ENCODE measurements around the gene HOXA1.

The HOXA1 gene

DNA sequence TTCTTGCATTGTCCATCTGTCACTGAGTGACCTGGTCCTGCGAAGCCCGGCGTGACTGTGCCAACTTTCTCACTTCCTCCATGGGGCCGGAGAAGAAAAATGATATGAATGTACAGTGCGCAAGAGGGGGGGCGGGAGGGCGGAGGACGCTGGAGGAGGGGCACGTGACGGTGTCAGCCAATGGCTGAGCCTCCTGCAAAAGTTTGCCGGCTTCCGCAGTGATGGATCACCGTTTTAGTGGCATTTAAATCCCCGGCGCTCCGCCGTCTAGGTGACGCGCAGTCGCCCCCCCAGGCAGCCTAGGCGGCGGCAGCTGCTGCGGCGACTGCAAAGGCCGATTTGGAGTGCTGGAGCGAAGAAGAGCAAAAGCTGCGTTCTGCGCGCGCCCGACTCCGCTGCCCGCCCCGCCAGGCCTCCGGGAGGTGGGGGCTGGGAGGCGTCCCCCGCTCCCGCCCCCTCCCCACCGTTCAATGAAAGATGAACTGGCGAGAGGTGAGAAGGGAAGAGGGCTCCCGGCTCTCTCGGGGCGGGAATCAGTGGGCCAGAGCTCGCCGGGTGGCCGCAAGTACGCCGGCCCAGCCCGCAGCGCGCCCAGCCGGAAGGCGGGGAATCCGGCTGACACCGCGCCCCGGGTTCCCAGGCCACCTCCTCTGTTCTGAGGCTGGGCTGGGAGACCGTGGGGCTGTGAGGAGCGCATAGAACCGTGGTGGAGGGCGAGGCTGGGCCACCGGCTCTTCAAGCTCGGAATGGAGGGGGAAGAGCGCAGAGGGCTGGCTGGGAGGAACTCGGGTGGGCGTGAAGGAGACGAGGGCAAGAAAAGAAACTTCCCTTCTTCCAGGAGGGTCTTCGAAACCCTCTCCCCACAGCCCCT, at the start of gene HOXA1:
HOXA1 (minus strand) TSS at position 104 of the 871 bp plus-strand sequence; CDS start at position 16, 88 bp downstream.
- DNase-seq = peak; percentile 87

DNA sequence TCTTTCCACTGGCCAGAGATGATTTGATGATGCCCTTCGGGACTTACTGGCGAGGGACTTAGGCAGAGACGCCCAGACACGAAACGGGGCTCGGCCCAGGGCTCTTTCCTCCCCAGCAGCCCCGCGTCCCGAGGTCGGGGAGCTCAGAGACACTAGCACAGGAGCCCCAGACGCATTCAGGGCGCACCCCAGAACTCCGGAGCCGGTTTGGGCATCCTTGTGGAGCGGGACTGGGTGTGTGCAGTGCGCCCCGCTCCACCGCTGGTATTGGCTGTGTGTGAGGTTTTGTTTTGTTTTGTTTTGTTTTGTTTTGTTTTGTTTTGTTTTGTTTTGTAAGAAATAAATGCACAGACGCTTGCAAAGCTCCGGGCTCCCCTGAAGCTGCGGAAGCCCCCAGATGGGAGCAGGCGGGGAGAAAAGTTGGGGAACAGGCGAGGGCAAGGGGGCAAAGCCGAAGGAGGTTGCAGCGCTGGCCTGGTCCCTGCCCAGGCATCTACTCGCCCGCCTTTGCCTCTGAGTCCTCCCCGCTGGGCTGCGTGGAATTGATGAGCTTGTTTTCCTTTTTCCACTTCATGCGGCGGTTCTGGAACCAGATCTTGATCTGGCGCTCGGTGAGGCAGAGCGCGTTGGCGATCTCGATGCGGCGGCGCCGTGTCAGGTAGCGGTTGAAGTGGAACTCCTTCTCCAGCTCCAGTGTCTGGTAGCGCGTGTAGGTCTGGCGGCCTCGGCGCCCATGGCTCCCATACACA, 49.5 kb upstream of the HOXA1 start:
- no peak for DNase-seq

DNA sequence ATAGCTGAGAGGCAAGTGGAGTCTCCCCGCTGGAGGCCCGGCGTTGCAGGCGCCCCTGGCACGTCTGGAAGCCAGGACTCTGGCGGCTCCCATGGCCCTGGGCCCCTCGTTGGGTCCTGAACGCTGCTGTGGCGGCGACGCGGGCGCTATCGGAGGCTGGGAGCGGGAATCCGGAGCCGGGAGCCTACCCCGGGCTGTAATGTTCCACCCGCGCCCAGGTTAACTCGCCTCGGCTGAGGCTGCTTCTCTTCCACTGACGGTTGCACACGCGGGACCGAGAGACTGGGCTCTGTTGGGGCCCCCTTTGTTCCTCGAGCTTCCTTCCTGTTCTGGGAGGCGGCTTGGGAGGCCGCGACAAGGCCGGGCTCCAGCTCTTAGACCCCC, 49.0 kb upstream of the HOXA1 start:
- no peak for DNase-seq

DNA sequence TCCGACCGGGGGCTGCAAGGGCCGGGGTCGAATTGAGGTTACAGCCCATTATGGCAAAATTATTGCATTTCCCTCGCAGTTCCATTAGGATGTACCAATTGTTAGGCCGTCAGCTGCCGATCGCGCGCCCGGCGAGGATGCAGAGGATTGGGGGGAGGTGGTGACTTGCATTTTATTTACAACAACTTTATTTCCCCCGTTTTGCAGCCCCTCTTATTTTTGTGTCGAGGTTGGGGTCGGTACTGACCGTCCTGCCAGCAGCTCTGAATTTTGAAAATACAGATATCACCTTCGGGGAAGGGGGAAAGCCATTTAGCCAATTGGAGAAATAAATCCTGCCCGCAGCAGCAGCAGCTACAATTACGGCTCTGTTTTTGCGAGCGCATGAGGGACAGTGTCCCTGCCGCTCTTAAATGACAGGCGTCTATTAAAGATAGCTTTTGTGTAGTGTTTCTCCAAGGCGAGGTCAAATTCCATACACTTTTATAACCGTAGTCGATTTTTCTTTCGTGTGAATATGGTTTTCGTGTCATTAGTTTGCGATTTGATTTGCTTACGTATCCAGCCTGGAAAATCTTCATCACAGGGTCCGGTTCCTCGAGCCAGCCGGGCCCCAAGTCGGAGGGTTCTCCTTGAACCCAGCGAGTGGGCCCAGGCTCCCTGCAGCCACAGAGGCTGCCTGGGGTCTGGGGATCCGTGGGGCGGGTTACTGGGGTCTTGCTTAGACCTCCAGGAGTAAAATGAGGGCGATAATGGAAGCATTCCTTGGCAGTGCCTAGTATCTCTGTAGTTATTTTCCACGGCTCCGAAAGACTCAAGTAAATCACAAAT, 48.4 kb upstream of the HOXA1 start:
- DNase-seq = no peak

DNA sequence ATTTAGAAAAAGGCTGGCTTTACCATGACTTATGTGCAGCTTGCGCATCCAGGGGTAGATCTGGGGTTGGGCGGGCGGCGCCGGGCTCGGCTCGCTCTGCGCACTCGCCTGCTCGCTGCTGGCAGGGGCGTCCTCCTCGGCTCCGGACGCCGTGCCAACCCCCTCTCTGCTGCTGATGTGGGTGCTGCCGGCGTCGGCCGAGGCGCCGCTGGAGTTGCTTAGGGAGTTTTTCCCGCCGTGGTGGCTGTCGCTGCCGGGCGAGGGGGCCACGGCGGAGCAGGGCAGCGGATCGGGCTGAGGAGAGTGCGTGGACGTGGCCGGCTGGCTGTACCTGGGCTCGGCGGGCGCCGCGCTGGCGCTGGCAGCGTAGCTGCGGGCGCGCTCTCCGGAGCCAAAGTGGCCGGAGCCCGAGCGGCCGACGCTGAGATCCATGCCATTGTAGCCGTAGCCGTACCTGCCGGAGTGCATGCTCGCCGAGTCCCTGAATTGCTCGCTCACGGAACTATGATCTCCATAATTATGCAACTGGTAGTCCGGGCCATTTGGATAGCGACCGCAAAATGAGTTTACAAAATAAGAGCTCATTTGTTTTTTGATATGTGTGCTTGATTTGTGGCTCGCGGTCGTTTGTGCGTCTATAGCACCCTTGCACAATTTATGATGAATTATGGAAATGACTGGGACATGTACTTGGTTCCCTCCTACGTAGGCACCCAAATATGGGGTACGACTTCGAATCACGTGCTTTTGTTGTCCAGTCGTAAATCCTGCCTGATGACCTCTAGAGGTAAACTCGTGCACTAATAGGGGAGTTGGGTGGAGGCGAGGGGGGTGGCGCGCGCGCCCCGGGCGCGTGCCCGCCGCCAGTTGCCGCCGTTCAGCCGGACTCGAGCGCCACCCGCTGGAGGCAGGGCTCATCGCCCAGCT, 47.5 kb upstream of the HOXA1 start, which contains the start of gene HOXA5:
HOXA5 (minus strand) TSS at position 659 of the 927 bp plus-strand sequence; CDS start at position 585, 74 bp downstream.
- peak; percentile 74 for DNase-seq

DNA sequence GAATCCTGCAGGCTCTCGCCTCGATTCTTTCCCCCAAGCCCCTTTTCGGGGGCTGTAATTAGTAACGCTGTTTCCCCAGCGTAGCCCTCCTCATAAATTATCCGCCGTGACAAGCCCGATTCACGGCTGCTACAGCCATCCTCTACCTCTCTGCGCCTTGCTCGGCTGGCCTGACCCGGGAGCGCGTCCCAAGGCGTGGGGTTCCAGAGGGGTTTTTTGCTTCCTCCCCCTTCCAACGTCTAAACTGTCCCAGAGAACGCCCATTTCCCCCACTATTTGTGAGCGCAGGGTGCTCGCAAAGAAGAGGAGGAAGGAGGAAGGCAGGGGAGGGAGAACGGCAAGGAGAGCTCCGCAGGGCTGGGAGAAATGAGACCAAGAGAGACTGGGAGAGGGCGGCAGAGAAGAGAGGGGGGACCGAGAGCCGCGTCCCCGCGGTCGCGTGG, 46.8 kb upstream of the HOXA1 start:
- no peak for DNase-seq

DNA sequence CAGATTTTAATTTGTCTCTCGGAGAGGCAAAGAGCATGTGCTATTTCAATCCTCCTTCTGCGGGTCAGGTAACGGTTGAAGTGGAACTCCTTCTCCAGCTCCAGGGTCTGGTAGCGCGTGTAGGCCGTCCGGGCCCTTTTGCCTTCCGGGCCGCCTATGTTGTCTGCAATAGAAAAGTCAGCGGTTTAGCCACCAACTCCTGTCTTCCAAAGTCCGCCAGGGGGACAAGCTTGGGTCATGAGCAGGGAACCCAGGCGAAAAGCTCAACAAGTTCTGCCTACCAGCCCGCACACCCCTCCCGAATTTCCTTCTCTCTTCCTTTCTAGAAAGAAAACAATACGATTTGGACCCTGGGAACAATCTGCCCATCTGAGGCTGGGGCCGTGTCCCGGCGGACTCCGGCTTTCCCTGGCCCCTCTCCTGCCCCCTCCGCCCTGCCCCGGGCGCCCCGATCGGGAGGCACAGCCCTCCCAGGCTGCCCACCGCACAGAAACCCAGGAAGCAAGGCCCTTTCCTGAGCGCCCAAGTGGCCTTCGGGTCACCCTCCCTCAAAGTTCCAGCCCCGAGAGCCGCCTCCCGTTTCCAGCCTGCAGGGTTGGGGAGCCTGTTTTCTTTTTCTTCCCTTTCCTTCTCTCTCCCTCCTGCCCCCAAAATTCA, 46.3 kb upstream of the HOXA1 start:
- DNase-seq = no peak

DNA sequence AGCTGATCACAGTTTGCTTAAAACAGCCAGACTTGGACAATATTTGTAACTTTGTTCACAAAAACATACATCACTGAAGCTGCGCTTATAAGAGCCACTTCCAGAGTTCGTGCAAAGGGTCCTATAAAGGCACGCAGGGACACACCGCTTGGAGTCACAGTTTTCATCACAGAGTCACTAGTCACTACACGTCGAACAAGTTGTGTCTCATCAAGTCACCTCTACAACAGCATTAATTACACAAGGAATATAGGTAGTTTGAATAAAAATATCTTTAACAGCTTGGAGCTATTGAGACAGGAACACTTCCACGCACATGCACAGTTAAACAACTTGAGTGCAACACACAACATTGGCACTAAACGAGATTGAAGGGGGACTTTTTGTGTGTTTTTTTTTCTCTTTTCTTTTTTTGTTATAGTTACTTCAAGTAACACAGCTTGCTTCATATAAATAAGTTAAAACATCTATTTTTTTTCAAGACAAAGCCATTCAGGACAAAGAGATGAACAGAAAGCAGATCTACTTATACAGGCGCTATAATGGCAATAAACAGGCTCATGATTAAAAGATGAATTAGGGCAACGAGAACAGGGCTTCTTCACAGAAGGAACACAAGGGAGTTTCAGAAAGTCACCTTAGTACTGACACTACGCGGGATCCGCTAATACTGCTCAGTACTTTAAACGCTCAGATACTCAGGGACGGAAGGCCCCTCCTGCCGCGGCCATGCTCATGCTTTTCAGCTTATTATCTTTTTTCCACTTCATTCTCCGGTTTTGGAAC, 45.5 kb upstream of the HOXA1 start:
- DNase-seq = no peak

DNA sequence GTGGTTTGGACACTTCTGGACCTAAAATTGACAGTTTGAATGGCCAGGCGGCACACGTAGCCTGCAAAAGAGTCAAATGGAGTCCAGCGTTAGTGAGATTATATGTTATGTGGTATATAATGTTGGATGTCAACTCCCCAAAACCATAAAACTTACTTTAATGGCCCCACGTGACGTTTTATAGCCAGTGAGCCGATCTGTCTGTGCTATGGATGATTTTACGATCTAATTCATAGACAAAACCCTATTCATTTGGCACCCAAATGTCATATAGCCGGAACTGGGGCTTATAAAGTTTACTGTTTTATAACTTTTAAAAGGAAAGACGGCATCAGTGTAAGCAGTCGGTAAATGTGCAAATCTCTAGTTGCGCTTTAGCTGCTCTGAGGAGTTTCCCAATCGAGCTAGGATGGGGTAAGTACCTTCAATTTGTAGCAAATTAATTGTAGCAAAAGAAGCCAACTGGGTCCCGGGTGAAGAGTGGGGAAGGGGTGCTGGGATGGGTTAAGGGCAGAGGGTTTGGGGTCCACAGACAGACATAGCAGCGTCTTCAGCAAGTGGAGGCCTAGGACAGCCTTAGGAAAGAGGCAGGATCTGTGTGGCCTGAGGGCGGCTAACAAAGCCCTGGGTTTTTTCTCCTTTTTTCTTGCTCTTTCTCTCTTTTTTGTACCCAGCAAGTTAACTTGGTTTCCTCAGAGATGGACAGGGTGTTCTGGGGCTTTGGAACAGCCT, 44.5 kb upstream of the HOXA1 start:
- DNase-seq = no peak

DNA sequence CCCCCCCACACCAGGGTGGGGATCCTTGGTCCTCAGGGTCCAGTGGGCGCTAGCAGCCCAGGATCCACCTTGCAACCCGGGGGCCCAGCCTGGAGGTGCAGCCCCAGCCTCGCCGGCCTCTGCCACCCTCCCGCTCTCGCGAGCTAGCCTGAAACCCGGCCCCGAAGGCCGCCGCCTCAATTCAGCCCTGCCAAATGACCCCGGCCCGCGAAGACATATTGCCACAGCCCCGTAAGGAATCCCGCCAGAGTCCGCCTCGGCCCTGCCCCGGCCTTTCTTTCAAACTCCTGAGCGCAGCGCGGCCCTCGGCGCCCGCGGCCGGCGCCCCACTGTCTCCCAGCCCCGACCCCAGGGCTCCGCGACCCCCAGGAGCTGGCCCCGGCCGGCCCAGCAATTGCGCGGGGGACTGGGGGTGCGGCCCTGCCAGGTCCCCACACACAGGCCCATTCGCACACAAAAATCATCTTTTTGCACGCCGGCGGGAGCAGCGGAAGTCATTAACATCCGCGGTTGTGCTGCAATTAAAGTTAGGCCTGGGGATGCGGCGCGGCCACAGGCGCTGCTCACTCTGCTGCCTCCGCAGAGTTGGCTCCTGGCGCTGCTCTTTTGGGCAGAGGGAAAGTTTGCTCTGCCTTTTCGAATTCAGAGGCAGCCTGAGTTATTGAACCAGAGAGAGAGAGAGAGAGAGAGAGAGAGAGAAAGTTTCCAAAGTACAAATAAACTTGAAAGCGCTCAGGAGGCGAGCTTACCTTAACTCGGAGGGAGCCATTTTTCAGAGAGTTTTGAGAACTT, 43.7 kb upstream of the HOXA1 start:
- DNase-seq = no peak

DNA sequence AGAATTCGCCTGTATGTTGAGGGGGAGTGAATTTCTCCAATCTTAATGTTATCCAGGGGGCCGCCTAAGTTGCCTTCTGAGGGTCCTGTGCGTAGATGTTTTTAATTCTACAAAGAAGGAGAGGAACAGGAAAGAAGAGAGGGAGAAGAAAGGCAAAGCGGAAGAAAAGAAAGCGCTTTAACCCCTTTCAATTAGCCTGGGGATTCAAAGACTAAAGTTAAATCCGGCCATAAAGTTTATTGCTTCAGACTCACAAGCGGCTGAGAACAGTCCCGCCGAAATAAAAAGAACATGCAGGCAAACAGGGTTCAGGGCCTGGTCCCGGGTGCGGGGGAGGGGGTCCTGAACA, 43.2 kb upstream of the HOXA1 start:
- DNase-seq = no peak

DNA sequence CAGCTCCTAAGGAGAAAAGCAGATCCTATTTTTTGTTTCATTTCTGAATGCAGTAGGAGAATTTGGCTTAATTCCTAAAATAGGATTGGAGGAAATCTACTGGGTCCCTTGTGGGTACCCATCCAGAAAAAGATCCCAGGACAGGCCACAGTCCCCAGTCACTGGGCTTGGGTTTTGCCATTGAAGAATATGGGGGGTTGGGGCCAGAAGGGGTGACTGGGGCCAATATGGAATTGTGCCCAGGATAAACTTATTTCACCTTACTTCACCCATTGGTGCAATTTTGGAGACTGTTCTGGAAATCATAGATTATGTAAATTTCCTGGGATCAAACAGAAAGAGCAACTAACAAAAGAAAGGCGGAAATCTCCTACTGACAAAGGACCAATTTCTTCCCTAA, 42.7 kb upstream of the HOXA1 start:
- DNase-seq = no peak

DNA sequence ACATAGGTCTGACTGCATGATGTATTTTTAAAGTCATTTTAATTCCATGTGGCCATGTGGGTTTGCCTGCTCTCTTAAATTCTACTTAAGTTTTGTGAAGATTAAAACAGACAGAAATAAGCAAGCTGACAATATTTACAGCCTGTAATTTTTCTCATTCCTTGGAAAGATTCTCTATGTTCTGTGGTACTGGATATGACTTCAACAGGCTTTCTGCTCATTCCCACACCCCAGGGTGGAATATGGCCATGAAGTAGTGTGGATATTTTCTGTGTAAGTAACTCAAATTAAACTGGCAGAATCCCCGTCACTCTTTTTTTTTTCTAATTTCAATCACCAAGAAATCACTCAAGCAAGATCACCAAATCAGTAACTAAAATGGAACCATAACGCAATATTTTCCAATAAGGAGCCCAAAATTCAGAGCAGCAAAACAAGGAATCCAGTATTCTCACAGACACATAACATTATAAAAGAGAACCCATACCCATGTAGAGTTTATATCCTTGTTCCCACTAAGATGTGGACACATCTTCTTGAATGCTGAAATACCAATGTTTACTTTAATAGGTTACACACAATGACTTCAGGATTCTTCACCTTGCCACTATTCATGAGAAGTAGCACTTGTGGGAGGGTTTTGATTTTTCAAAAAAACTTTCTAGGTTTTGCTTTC, 42.0 kb upstream of the HOXA1 start:
- DNase-seq = no peak

DNA sequence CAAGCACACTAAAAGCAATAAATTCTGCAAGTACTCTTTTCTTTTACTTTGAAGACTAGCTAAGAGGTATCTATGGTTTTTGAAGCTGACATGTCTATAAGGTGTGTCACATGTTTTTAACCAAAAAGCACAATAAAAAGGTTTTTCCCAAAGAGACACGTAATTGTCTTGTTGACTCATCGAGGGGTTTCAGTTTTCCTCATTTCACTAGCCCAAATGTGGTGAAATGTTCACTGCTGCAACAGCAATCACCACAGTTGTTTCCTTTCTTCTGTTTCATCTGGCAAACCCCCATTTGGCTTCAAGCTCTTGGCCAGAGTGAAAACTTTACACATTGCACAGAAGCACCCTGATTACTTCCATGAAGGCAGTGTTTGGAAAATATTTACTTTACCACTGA, 38.6 kb upstream of the HOXA1 start:
- no peak for DNase-seq

DNA sequence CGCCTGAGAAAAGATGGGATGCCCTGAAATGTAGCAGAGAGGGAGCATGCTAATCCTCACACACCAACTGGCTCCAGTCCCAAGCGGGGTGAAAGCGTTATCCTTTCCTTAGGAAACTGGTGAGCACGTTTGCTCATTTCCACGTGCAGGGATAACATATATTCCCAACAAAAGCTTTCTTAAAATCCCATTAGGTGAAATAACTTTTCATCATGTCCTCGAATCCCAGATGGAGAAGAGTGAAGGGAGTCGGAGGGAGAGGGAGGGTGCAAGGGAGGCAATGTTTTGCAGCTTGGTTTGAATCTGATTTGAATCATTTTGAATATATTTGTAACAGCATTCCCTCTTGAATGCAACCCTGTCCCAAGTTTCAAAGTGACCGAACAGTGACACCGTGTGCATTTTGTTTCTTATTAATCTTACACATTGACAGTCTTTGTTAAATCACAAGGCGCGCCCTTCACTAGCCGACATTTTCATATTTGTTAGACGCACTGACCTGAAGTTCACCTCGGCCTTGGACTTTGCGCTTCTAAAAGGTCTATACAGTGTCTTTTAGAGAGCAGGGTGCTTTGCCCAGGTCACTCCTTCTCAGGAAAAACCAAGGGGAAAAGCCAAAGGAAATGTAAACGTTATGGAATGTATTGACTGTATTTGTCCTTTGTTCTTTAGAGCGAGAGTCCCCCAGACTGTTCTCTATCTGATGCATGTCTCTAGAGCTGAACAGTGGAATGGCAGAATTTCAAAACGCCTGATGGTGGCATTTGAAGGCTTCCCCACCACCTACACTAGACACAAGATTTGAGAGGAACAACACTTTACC, 37.8 kb upstream of the HOXA1 start:
- DNase-seq = no peak

DNA sequence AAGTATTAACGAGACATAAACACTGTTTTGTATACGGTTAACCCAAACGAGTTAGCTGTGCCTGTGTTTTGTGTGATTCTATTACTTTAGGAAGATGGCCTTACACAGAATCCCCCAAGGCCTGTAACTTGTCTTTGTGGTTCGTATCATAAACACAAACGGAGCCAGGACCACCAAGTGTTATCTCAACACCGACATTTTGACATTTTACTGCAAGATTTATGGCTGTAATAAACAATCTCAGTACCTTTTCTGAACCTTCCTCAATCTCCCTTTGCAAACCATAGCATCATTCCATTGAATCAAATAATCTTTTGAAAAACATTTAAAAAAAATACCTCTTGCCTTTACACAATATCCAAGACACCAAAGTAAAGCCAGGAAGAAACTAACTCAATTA, 37.2 kb upstream of the HOXA1 start:
- no peak for DNase-seq

DNA sequence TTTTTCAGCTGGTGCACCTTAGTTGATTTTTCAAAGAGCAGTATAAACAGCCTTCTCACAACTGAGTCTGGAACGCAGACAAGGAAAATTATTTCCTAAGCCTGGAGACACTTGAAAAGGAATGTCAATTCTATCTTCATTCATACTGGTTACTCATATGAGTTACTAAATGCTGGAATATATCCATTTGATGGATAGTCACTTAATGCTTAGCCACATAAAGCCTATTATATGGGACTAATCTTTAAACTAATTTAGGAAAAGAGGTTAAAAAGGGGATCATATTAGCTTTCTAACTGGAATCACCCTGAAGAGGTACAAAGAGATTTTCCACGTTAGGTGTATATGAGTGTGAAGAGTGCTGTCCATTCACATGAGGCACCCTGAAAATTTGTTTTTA, 36.4 kb upstream of the HOXA1 start:
- no peak for DNase-seq

DNA sequence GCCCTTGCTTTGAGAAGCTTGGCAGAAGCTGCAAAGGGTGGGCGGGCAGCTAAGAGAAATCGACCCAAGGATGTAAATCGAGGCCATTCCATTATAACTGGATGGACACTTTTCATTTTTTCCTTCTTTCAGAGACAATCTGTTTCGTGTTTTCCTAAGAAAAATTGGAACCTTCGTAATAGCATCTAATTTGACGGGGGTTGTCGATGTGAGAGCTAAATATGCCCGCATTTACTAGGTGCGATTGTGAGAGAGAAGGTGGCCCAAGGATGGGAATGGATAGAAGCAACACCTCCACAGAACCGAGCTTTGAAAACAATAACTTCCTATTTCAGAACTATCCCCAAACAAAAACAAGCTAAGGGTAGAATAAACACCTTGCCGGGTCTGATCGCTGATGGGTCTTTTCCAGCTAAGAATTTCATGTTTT, 35.6 kb upstream of the HOXA1 start:
- DNase-seq = no peak

Measured in NCI-H1092 (cell line).